ENCODE measurements around the gene PDSS2. TPM values are rescaled to one million over a fixed set of nuclear protein-coding genes. Genes with fewer than 3 reads are reported as not detected.

Gene PDSS2
- total and polyA plus RNA-seq, 9 of the 15 experiments (the other 6 are each of a cell fraction or from before 2014, with no cell fraction given): 5.8 to 21.1 (median 12.0) TPM

- H4K20me1 ChIP-seq (replicated peaks; ENCODE audit: control insufficient read depth, insufficient read depth, low read length): no peaks in the 10 kb centered on the region
- H3K27ac ChIP-seq (ENCODE audit: extremely low read depth, low read depth, low read length): no peak overlapping the region
- H3K27me3 ChIP-seq (ENCODE audit: control insufficient read depth in 2 of 2, insufficient read depth in 2 of 2, low read length in 2 of 2): no peaks in the 10 kb centered on the region
- 79% methylated on average over 3 of the region's 3 CpGs for WGBS (ENCODE audit: insufficient coverage, low coverage, missing lambda C conversion rate)
- DNase-seq (ENCODE audit: extremely low read depth in 1 of 4, low spot score in 3 of 4) (no peak), FAIRE-seq (no peak), ATAC-seq (no peak)
- H3K4me2 ChIP-seq (ENCODE audit: insufficient read depth, low read length): no peak overlapping the region
- no peaks in the 10 kb centered on the region for H3K4me1 ChIP-seq (replicated peaks in 1 of 2; ENCODE audit: control insufficient read depth in 2 of 2, insufficient read depth in 2 of 2, low read length in 2 of 2)
- POLR2A ChIA-PET: no interaction called here
- CTCF ChIA-PET (ENCODE audit: low intra/inter-chr PET ratio): no interaction called here
- in situ Hi-C loops (cut with MboI): no loop called here
- intact Hi-C loops (cut with micrococcal nuclease): no loop called here
- no peaks in the 10 kb centered on the region for H3K79me2 ChIP-seq (ENCODE audit: control insufficient read depth, insufficient read depth, low read length)
- H3K4me3 ChIP-seq: no peak overlapping the region
- no peaks in the 10 kb centered on the region for H3K9me3 ChIP-seq (replicated peaks; ENCODE audit: control insufficient read depth, insufficient read depth, low read depth, low read length)
- no peak overlapping the region for H3K9ac ChIP-seq (ENCODE audit: insufficient read depth in 1 of 2, low read depth in 2 of 2, low read length in 2 of 2)
- no TSS peak for BruUV-seq (replicated peaks)
- no peak overlapping the region for H2AFZ ChIP-seq (ENCODE audit: low read depth, low read length)
- H3K9me1 ChIP-seq (ENCODE audit: control insufficient read depth, insufficient read depth, low read length): no peaks in the 10 kb centered on the region
- no peaks in the 10 kb centered on the region for H3K36me3 ChIP-seq (ENCODE audit: control insufficient read depth, insufficient read depth, low read length)
- TF ChIP-seq ARID3A (IDR thresholded peaks at IDR 0.05; ENCODE audit: borderline replicate concordance, low read depth, low read length) (no peak), ZBTB40 (IDR thresholded peaks at IDR 0.05) (no peak), ZBTB40 (CRISPR knock-in tag; IDR thresholded peaks at IDR 0.05) (no peak), NFRKB (IDR thresholded peaks at IDR 0.05; ENCODE audit: low read depth) (no peak), ZNF12 (CRISPR knock-in tag; IDR thresholded peaks at IDR 0.05) (no peak), RBFOX2 (IDR thresholded peaks at IDR 0.05; ENCODE audit: low read depth, low read length) (no peak), MTA1 (IDR thresholded peaks at IDR 0.05; ENCODE audit: borderline replicate concordance) (no peak), ZNF239 (CRISPR knock-in tag; IDR thresholded peaks at IDR 0.05) (no peak), SREBF2 (CRISPR knock-in tag; IDR thresholded peaks at IDR 0.05) (no peak), BRD4 (IDR thresholded peaks at IDR 0.05) (no peak), ELK3 (CRISPR knock-in tag; IDR thresholded peaks at IDR 0.05) (no peak), RBBP5 (IDR thresholded peaks at IDR 0.05; ENCODE audit: borderline replicate concordance, insufficient read depth, low read length, poor library complexity, severe bottlenecking) (no peak), POLR2H (tag; IDR thresholded peaks at IDR 0.05; ENCODE audit: low read depth) (no peak)
These were observed 144.8 kb downstream of the PDSS2 start for GRCh38 chr6:107314531-107314939.
